K562 (cell line): ENCODE data around the gene GAK. TPM values are rescaled to one million over a fixed set of nuclear protein-coding genes. Genes with fewer than 3 reads are reported as not detected.

Source experiments
- ATAC-seq: fragments of 200-7000 bp; cut with Tn5 transposase; 3 replicates; pipeline ENCODE4 v1.9.1; 2020; ENCODE audit warnings: moderate library complexity
- BruUV-seq: library from RNA; stranded (reverse); fragments of 400-500 nt; replicated peaks from 2 replicates; lab custom pipeline; 2021; lab: Mats Ljungman, UMichigan
- CTCF ChIA-PET: fragments of 300-600 bp; formaldehyde crosslinking; extraction: SDS; loops from one replicate; lab custom pipeline; 2021; ENCODE audit warnings: low intra/inter-chr PET ratio; lab: Yijun Ruan, JAX
- POLR2A ChIA-PET: fragments of 300-600, 350-650 bp; sonication (Branson Sonifier 250); formaldehyde crosslinking; extraction: SDS; loops from one replicate; lab custom pipeline; 2021; ENCODE audit warnings: antibody characterized with exemption, inconsistent platforms; lab: Yijun Ruan, JAX
- DNase-seq, 4 experiments: peaks; one replicate each; pipeline versions ENCODE4 v3.0.0 to v3.0.0-alpha.2; 2011 to 2018; ENCODE audit warnings: low spot score in 3 of 4, mixed read lengths in 3 of 4; ENCODE audit errors: extremely low read depth in 1 of 4
- FAIRE-seq: peaks from 2 replicates; lab custom pipeline; 2011; peaks lifted over from hg19 to GRCh38; lab: Jason Lieb, UNC
- H2AFZ ChIP-seq: 2 replicates; pipeline ENCODE4 v1.6.0; 2011; ENCODE audit warnings: low read depth, low read length, control low read depth, inconsistent platforms
- H3K27ac ChIP-seq: fragments of 200-600 bp; 3 replicates; pipeline ENCODE4 v1.8.0; 2011; ENCODE audit warnings: low read depth, mild to moderate bottlenecking, control low read depth, inconsistent platforms, low read length, moderate library complexity, mixed read lengths; ENCODE audit errors: extremely low read depth
- H3K27me3 ChIP-seq, 2 experiments: fragments of 300-600 bp in 1 of 2; 2 replicates in 1 of 2; 3 replicates in 1 of 2; pipeline versions ENCODE4 v1.6.0 to v1.8.0; 2011; ENCODE audit warnings: inconsistent platforms in 2 of 2, low read length in 2 of 2, mild to moderate bottlenecking in 1 of 2, mixed read lengths in 1 of 2, moderate library complexity in 1 of 2; ENCODE audit not compliant: control insufficient read depth in 2 of 2, insufficient read depth in 2 of 2
- H3K36me3 ChIP-seq: fragments of 300-600 bp; 3 replicates; pipeline ENCODE4 v1.8.0; 2011; ENCODE audit warnings: mild to moderate bottlenecking, low read length, inconsistent platforms; ENCODE audit not compliant: control insufficient read depth, insufficient read depth
- H3K4me1 ChIP-seq, 2 experiments: fragments of 200-600 bp in 1 of 2; replicated peaks in 1 of 2; 2 replicates in 1 of 2; 3 replicates in 1 of 2; pipeline versions ENCODE4 v1.5.1 to v1.8.0; 2011; ENCODE audit warnings: inconsistent platforms in 2 of 2, low read length in 2 of 2, mild to moderate bottlenecking in 1 of 2, mixed read lengths in 1 of 2, moderate library complexity in 1 of 2; ENCODE audit not compliant: control insufficient read depth in 2 of 2, insufficient read depth in 2 of 2
- H3K4me2 ChIP-seq: 2 replicates; pipeline ENCODE4 v1.6.1; 2011; ENCODE audit warnings: low read length, control low read depth, inconsistent platforms, mixed read lengths; ENCODE audit not compliant: insufficient read depth
- H3K4me3 ChIP-seq: fragments of 200-600 bp; sonication (generic), shearing (Covaris generic); 2 replicates; pipeline ENCODE4 v1.5.1; 2016; ENCODE audit warnings: control low read depth, inconsistent platforms
- H3K79me2 ChIP-seq: fragments of 200-600 bp; 3 replicates; pipeline ENCODE4 v1.8.0; 2011; ENCODE audit warnings: low read length, inconsistent platforms; ENCODE audit not compliant: control insufficient read depth, insufficient read depth
- H3K9ac ChIP-seq, 2 experiments: 2 replicates each; pipeline versions ENCODE4 v1.6.0 to v1.6.1; 2011; ENCODE audit warnings: low read depth in 2 of 2, low read length in 2 of 2, control low read depth in 1 of 2, inconsistent platforms in 1 of 2, mild to moderate bottlenecking in 1 of 2, mixed read lengths in 1 of 2; ENCODE audit not compliant: insufficient read depth in 1 of 2
- H3K9me1 ChIP-seq: one replicate; pipeline ENCODE4 v1.6.0; 2011; ENCODE audit warnings: inconsistent platforms, mild to moderate bottlenecking, low read length, moderate library complexity; ENCODE audit not compliant: control insufficient read depth, insufficient read depth
- H3K9me3 ChIP-seq: replicated peaks from 2 replicates; pipeline ENCODE4 v1.5.1; 2011; ENCODE audit warnings: low read depth, low read length, inconsistent platforms; ENCODE audit not compliant: control insufficient read depth, insufficient read depth
- H4K20me1 ChIP-seq: replicated peaks from 2 replicates; pipeline ENCODE4 v1.6.1; 2011; ENCODE audit warnings: low read length, inconsistent platforms, mixed read lengths; ENCODE audit not compliant: control insufficient read depth, insufficient read depth
- COPS2 ChIP-seq: fragments of 450-650 bp; conservative IDR thresholded peaks from 2 replicates; pipeline ENCODE4 v1.6.1; 2016; ENCODE audit warnings: mild to moderate bottlenecking, moderate library complexity
- MEF2A ChIP-seq: IDR thresholded peaks from 2 replicates; pipeline ENCODE4 v1.6.1; 2011; ENCODE audit warnings: low read depth, mild to moderate bottlenecking, low read length, moderate library complexity; ENCODE audit not compliant: control insufficient read depth
- PCBP1 ChIP-seq: fragments of 200-400 bp; formaldehyde crosslinking; IDR thresholded peaks from 2 replicates; pipeline ENCODE4 v1.6.1; 2018; ENCODE audit warnings: mild to moderate bottlenecking, low read depth, low read length; ENCODE audit not compliant: poor library complexity, severe bottlenecking
- POLR2G ChIP-seq: fragments of 200-400 bp; formaldehyde crosslinking; IDR thresholded peaks from 2 replicates; pipeline ENCODE4 v1.6.1; 2017; ENCODE audit warnings: low read depth, mild to moderate bottlenecking, antibody characterized with exemption, low read length, moderate library complexity
- WGBS: fragments of 100-300 bp; shearing (Covaris generic); methylation state at CpG from one replicate; pipeline ENCODE4 v1.1.6; 2016; ENCODE audit warnings: low coverage, mixed read lengths; ENCODE audit not compliant: insufficient coverage; ENCODE audit errors: missing lambda C conversion rate; 5-methylcytosine and 5-hydroxymethylcytosine counted together
- in situ Hi-C: fragments of 300-500 bp; cut with MboI; formaldehyde crosslinking; loops from 4 replicates; pipeline ENCODE4 v1.15.0; 2018; ENCODE audit warnings: inconsistent platforms, mixed read lengths
- intact Hi-C: fragments of 100-400 bp; cut with micrococcal nuclease; formaldehyde crosslinking; loops from 2 replicates; pipeline ENCODE4 v1.14.2; 2022
- polyA plus RNA-seq, 8 experiments: library from polyadenylated mRNA; depleted of rRNA in 4 of 8; stranded (reverse) in 5 of 8; unstranded in 3 of 8; fragments of >200 nt; fragmentation: Nextera tagmentation in 2 of 8; fragmentation: Illumina TruSeq in 1 of 8; extraction: Ambion mirVana in 2 of 8; extraction: Trizol in 1 of 8; gene quantifications; 2 replicates each; pipeline versions ENCODE4 v1.2.1 to v1.2.3, GENCODE V29; 2011 to 2014; ENCODE audit warnings: inconsistent platforms in 1 of 8, missing spikeins in 1 of 8
- total RNA-seq, 7 experiments: library from RNA; depleted of rRNA in 6 of 7; stranded (reverse); fragments of >200 nt in 6 of 7; fragmentation: Illumina TruSeq in 2 of 7; extraction: Trizol in 2 of 7; gene quantifications; 2 replicates each; pipeline versions ENCODE4 v1.2.1 to v1.2.3, GENCODE V29; 2011 to 2021; ENCODE audit warnings: low replicate concordance in 1 of 7
- TF ChIP-seq, protein P1 (sequence below): fragments of 250-450 bp; sonication (Bioruptor Pico); IDR thresholded peaks from 2 replicates; pipeline ENCODE4 v1.8.0; 2022; ENCODE audit warnings: moderate library complexity, mild to moderate bottlenecking, inconsistent platforms
- TF ChIP-seq, protein P2 (sequence below): sonication (generic); formaldehyde crosslinking; IDR thresholded peaks from 2 replicates; pipeline ENCODE4 v1.8.0; 2022; ENCODE audit warnings: missing genetic modification reagents, mild to moderate bottlenecking, borderline replicate concordance

GAK gene
- total and polyA plus RNA-seq, 9 of the 15 experiments (the other 6 are each of a cell fraction or from before 2014, with no cell fraction given), result 1.3 to 102 (median 16.2) TPM

- FAIRE-seq (no peak), DNase-seq (no peak), ATAC-seq (no peak)
- Histone ChIP-seq H4K20me1 (no peaks in the 10 kb centered on the region; the same call in 1 of the 2 replicates), H2AFZ (no peak overlapping the region), H3K9ac (no peak overlapping the region; a peak in 1 of 4 replicates), H3K9me3 (no peaks in the 10 kb centered on the region), H3K4me1 (peaks cover 0 to 26% of the 10 kb centered on the region in 2 experiments; a peak in 2 of 5 replicates), H3K27me3 (no peaks in the 10 kb centered on the region), H3K27ac (no peak overlapping the region), H3K4me2 (no peak overlapping the region), H3K4me3 (no peak overlapping the region), H3K79me2 (no peaks in the 10 kb centered on the region), H3K36me3 (peaks cover 78% of the 10 kb centered on the region; the same call in 1 of the 3 replicates), H3K9me1 (no peaks in the 10 kb centered on the region)
- WGBS, result 93% methylated on average over 25 of the region's 40 CpGs
- TF ChIP-seq POLR2G (peak; percentile 10; the same call in 1 of the 2 replicates), PCBP1 (no peak), COPS2 (no peak), MEF2A (no peak)
- TF ChIP-seq, protein P1, sequence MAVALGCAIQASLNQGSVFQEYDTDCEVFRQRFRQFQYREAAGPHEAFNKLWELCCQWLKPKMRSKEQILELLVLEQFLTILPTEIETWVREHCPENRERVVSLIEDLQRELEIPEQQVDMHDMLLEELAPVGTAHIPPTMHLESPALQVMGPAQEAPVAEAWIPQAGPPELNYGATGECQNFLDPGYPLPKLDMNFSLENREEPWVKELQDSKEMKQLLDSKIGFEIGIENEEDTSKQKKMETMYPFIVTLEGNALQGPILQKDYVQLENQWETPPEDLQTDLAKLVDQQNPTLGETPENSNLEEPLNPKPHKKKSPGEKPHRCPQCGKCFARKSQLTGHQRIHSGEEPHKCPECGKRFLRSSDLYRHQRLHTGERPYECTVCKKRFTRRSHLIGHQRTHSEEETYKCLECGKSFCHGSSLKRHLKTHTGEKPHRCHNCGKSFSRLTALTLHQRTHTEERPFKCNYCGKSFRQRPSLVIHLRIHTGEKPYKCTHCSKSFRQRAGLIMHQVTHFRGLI (CRISPR knock-in tag), result no peak
- TF ChIP-seq, protein P2, sequence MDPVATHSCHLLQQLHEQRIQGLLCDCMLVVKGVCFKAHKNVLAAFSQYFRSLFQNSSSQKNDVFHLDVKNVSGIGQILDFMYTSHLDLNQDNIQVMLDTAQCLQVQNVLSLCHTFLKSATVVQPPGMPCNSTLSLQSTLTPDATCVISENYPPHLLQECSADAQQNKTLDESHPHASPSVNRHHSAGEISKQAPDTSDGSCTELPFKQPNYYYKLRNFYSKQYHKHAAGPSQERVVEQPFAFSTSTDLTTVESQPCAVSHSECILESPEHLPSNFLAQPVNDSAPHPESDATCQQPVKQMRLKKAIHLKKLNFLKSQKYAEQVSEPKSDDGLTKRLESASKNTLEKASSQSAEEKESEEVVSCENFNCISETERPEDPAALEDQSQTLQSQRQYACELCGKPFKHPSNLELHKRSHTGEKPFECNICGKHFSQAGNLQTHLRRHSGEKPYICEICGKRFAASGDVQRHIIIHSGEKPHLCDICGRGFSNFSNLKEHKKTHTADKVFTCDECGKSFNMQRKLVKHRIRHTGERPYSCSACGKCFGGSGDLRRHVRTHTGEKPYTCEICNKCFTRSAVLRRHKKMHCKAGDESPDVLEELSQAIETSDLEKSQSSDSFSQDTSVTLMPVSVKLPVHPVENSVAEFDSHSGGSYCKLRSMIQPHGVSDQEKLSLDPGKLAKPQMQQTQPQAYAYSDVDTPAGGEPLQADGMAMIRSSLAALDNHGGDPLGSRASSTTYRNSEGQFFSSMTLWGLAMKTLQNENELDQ (CRISPR knock-in tag), result no peak
- POLR2A ChIA-PET, result no interaction called here
- no TSS peak for BruUV-seq
- in situ Hi-C loops (no loop called here), intact Hi-C loops (no loop called here)
- CTCF ChIA-PET, result no interaction called here
These were observed 38.0 kb downstream of the GAK start for GRCh38 chr4:893995-894705.
